PFSK-1 (cell line): ENCODE measurements around the gene S100A13.

Experiments
- FOXP2 ChIP-seq: optimal IDR thresholded peaks from 2 replicates; pipeline ENCODE3; 2011; ENCODE audit warnings: borderline replicate concordance, control low read depth, inconsistent platforms; ENCODE audit not compliant: insufficient read depth; ENCODE audit errors: extremely low read length, extremely low read depth
- POLR2AphosphoS5 ChIP-seq: IDR thresholded peaks from 2 replicates; pipeline ENCODE4 v1.6.1; 2012; ENCODE audit warnings: low read depth, mild to moderate bottlenecking, control low read depth, low read length, moderate library complexity
- REST ChIP-seq, 2 experiments: IDR thresholded peaks; 2 replicates each; pipeline versions ENCODE4 v1.6.1 to v1.8.0; 2011 to 2012; ENCODE audit warnings: low read depth in 2 of 2, low read length in 2 of 2, control low read depth in 1 of 2, inconsistent platforms in 1 of 2, mild to moderate bottlenecking in 1 of 2, moderate library complexity in 1 of 2; ENCODE audit not compliant: insufficient read depth in 1 of 2
- SIN3A ChIP-seq: IDR thresholded peaks from 2 replicates; pipeline ENCODE4 v1.6.1; 2012; ENCODE audit warnings: mild to moderate bottlenecking, low read length, moderate library complexity, borderline replicate concordance; ENCODE audit not compliant: insufficient read depth
- TAF1 ChIP-seq: IDR thresholded peaks from 2 replicates; pipeline ENCODE4 v1.6.1; 2012; ENCODE audit warnings: low read length, control low read depth, borderline replicate concordance; ENCODE audit not compliant: insufficient read depth

Gene S100A13

GRCh38 chr1:153608742-153609584, 18.3 kb downstream of the S100A13 start:
- TF ChIP-seq SIN3A (peak; percentile 64; the same call in 1 of the 2 replicates), REST (IDR thresholded peaks at IDR 0.05; ENCODE audit: insufficient read depth in 1 of 2, low read depth in 2 of 2, low read length in 2 of 2) (peak in 1 of 2 experiments; percentile 64; a peak in 1 of 4 replicates), TAF1 (no peak; the same call in 1 of the 2 replicates), FOXP2 (no peak), POLR2AphosphoS5 (peak; percentile 72)

GRCh38 chr1:153608089-153608682, 19.1 kb downstream of the S100A13 start:
- no peak for TF ChIP-seq TAF1
- TF ChIP-seq POLR2AphosphoS5, result no peak
- TF ChIP-seq FOXP2, result no peak
- TF ChIP-seq REST (IDR thresholded peaks at IDR 0.05; ENCODE audit: insufficient read depth in 1 of 2, low read depth in 2 of 2, low read length in 2 of 2), result no peak
- TF ChIP-seq SIN3A, result no peak

- TF ChIP-seq POLR2AphosphoS5 (no peak), TAF1 (no peak), FOXP2 (no peak), REST (IDR thresholded peaks at IDR 0.05; ENCODE audit: insufficient read depth in 1 of 2, low read depth in 2 of 2, low read length in 2 of 2) (no peak), SIN3A (no peak)
Measured at GRCh38 chr1:153607381-153607780, 19.9 kb downstream of the S100A13 start.

GRCh38 chr1:153606194-153606593, 21.1 kb downstream of the S100A13 start:
- TF ChIP-seq POLR2AphosphoS5 (no peak), SIN3A (no peak), TAF1 (no peak), REST (IDR thresholded peaks at IDR 0.05; ENCODE audit: insufficient read depth in 1 of 2, low read depth in 2 of 2, low read length in 2 of 2) (no peak), FOXP2 (no peak)
